Tibial nerve (tissue), 4 donors: ENCODE results near the gene MMP28.

Experiments
- CTCF ChIP-seq, 5 experiments: fragments of 200-600 bp in 3 of 5; fragments of 450-650 bp in 2 of 5; sonication (generic) in 3 of 5; IDR thresholded peaks; one replicate each; pipeline ENCODE4 v1.5.1; 2016 to 2019; ENCODE audit warnings: antibody characterized with exemption in 5 of 5, mild to moderate bottlenecking in 3 of 5, moderate library complexity in 2 of 5
- EP300 ChIP-seq, 2 donors: sonication (generic); formaldehyde crosslinking; IDR thresholded peaks; one replicate each; pipeline ENCODE4 v1.6.1; 2017; ENCODE audit warnings: antibody characterized with exemption in 2 of 2, mild to moderate bottlenecking in 1 of 2
- POLR2A ChIP-seq, 2 donors: fragments of 450-650 bp; IDR thresholded peaks; one replicate each; pipeline ENCODE4 v1.6.1; 2017; ENCODE audit warnings: antibody characterized with exemption in 2 of 2, mild to moderate bottlenecking in 2 of 2, moderate library complexity in 2 of 2

DNA sequence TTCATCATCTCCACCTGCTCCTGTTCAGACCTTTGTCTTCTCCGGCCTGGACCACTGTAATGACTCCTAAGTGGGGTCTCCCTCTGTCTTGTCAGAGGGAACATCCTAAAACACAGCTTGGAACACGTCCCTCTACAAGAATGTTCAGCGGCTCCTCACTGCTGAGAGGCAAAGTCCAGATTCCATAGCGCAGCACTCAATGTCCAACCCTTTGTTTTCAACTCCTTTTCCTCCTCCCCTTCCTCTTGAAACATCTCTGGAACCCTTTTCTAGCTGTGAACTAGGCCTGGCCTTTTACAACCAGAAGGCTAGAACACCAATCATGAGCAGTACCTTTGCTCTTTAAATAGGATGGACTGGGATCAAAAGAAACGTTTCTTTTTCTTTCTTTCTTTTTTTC lies 33.8 kb downstream of the MMP28 start:
- TF ChIP-seq CTCF (IDR thresholded peaks at IDR 0.05): no peak
- TF ChIP-seq POLR2A (IDR thresholded peaks at IDR 0.05): no peak
- no peak for TF ChIP-seq EP300 (IDR thresholded peaks at IDR 0.05)
